HUES48 (cell line): ENCODE results near the gene CDK19.
"Not testable (repeated sequence)": the region's sequence is repeated elsewhere in the genome, so short reads cannot be mapped to it uniquely, and the experiment has no call there.

Experiments used
- H3K27ac ChIP-seq: one replicate; pipeline ENCODE4 v1.7.0; 2013; ENCODE audit warnings: low read depth, low read length, inconsistent platforms
- H3K27me3 ChIP-seq: 2 replicates; pipeline ENCODE4 v1.6.1; 2013; ENCODE audit warnings: mild to moderate bottlenecking, low read length; ENCODE audit not compliant: control insufficient read depth, insufficient read depth
- H3K36me3 ChIP-seq: 2 replicates; pipeline ENCODE4 v1.6.1; 2013; ENCODE audit warnings: low read length; ENCODE audit not compliant: control insufficient read depth, insufficient read depth
- H3K4me1 ChIP-seq: 2 replicates; pipeline ENCODE4 v1.6.1; 2013; ENCODE audit warnings: mild to moderate bottlenecking, low read length; ENCODE audit not compliant: control insufficient read depth, insufficient read depth
- H3K4me3 ChIP-seq: 2 replicates; pipeline ENCODE4 v1.5.1; 2013; ENCODE audit warnings: mild to moderate bottlenecking, low read depth, low read length
- H3K9ac ChIP-seq: 2 replicates; pipeline ENCODE4 v1.6.1; 2013; ENCODE audit warnings: mild to moderate bottlenecking, low read depth, low read length, moderate library complexity
- H3K9me3 ChIP-seq: 2 replicates; pipeline ENCODE4 v1.6.1; 2013; ENCODE audit warnings: low read length; ENCODE audit not compliant: control insufficient read depth, insufficient read depth

Gene CDK19

GRCh38 chr6:110587328-110587727 lies 227.9 kb downstream of the CDK19 start:
- no peak overlapping the region for H3K27ac ChIP-seq

GRCh38 chr6:110581679-110582078 lies 233.6 kb downstream of the CDK19 start:
- Histone ChIP-seq H3K27ac (no peak overlapping the region), H3K9ac (no peak overlapping the region), H3K4me1 (no peaks in the 10 kb centered on the region), H3K9me3 (no peaks in the 10 kb centered on the region), H3K27me3 (no peaks in the 10 kb centered on the region), H3K4me3 (no peak overlapping the region), H3K36me3 (no peaks in the 10 kb centered on the region)

More at GRCh38 chr6:110587328-110587727, 227.9 kb downstream of the CDK19 start:
- no peaks in the 10 kb centered on the region for H3K36me3 ChIP-seq
- H3K4me3 ChIP-seq: no peak overlapping the region
- no peaks in the 10 kb centered on the region for H3K27me3 ChIP-seq
- no peak overlapping the region for H3K9ac ChIP-seq
- no peaks in the 10 kb centered on the region for H3K9me3 ChIP-seq
- H3K4me1 ChIP-seq: no peaks in the 10 kb centered on the region

- H3K27me3 ChIP-seq: not testable (repeated sequence)
Measured at GRCh38 chr6:110577596-110578167, 237.6 kb downstream of the CDK19 start.

DNA sequence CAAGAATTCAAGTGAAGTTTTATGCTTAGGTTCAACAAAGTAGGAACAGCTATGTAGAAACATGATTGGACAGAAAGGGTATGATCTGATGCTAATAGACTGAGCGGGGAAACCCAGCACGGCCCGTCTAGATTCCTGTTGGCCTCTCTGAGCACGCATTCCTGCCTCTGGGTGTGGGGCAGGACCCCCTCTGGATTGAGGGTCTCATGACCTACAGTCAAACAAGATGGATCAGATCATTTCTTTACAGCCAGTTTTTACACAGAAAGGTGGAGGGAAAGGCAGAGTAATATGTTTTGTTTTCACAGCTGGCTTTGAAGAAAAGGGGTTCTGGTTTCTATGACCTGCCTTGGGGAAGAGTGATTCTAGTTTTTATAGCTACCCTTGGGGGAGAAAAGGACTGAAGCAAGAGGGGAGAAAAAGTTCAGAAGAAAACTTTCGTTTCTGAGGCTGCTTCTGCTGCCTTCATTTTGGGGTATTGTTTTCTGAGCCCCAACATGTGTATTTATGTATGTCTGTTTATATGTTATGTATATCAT lies 239.3 kb downstream of the CDK19 start:
- no peak overlapping the region for H3K4me3 ChIP-seq
- H3K4me1 ChIP-seq: no peaks in the 10 kb centered on the region
- no peak overlapping the region for H3K9ac ChIP-seq
- H3K27ac ChIP-seq: no peak overlapping the region
- H3K9me3 ChIP-seq: no peaks in the 10 kb centered on the region
- no peaks in the 10 kb centered on the region for H3K27me3 ChIP-seq
- H3K36me3 ChIP-seq: no peaks in the 10 kb centered on the region

More at GRCh38 chr6:110577596-110578167, 237.6 kb downstream of the CDK19 start:
- H3K9me3 ChIP-seq, H3K9ac ChIP-seq, H3K4me3 ChIP-seq, H3K36me3 ChIP-seq, H3K4me1 ChIP-seq, H3K27ac ChIP-seq: not testable (repeated sequence)

DNA sequence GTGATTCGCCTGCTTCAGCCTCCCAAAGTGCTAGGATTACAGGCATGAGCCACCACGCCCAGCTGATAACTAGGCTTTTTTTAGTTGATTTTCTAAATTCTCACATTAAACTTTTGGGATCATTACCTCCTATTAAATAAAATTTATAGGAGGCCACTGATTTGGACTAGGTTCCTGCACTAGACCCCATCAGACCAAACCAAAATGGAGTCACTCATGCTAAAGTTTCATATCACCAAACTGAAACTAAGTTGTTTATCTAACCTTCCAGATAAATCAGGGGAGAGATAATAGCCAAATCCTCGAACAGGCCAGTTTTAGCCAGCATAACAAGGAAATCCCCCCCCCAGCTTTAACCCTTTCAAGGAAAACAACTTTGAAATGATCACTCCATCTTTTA lies 240.5 kb downstream of the CDK19 start:
- no peak overlapping the region for H3K27ac ChIP-seq
- H3K36me3 ChIP-seq: no peaks in the 10 kb centered on the region
- no peaks in the 10 kb centered on the region for H3K9me3 ChIP-seq
- no peaks in the 10 kb centered on the region for H3K4me1 ChIP-seq
- no peak overlapping the region for H3K4me3 ChIP-seq
- H3K27me3 ChIP-seq: no peaks in the 10 kb centered on the region
- H3K9ac ChIP-seq: no peak overlapping the region

DNA sequence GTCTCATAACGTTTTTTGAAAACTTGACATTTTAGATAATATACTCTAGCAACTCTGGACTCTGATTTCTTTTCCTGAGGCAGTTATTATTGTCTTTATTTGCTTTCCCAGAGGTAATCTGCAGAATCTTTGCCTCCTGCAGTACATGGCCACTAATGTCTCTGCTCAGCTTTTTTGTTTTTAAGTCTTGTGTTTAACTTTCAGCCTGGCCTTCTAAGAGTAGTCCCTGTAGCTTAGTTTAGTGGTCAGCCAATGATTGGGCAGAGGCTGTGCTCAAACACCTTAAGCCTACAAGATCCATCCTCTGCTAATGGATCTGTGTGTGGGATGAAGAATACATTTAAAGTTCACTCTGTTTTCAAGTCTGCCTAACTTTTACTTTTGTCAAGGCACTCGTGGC lies 241.7 kb downstream of the CDK19 start:
- H3K9me3 ChIP-seq: no peaks in the 10 kb centered on the region
- H3K9ac ChIP-seq: no peak overlapping the region
- no peak overlapping the region for H3K27ac ChIP-seq
- no peaks in the 10 kb centered on the region for H3K27me3 ChIP-seq
- no peak overlapping the region for H3K4me3 ChIP-seq
- H3K36me3 ChIP-seq: no peaks in the 10 kb centered on the region
- no peaks in the 10 kb centered on the region for H3K4me1 ChIP-seq

DNA sequence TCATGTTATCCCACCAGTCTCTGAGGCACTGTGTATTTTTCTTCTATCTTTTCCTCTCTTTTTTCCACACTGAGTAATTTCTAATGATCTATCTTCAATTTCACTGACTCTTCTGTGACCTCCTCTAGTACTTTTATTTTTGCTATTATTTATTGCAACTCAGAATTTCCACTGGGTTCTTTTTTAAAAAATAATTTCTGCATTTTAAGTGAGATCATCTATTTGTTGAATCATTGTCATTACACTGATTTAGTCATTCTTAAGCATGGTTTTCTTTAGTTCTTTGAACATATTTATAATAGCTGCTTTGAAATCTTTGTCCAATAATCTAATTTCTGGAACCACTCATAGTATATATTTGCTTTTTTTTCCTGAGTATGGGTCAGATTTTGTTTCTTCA lies 242.1 kb downstream of the CDK19 start:
- Histone ChIP-seq H3K27ac (no peak overlapping the region), H3K9me3 (no peaks in the 10 kb centered on the region), H3K4me3 (no peak overlapping the region), H3K9ac (no peak overlapping the region), H3K27me3 (no peaks in the 10 kb centered on the region), H3K36me3 (no peaks in the 10 kb centered on the region), H3K4me1 (no peaks in the 10 kb centered on the region)

DNA sequence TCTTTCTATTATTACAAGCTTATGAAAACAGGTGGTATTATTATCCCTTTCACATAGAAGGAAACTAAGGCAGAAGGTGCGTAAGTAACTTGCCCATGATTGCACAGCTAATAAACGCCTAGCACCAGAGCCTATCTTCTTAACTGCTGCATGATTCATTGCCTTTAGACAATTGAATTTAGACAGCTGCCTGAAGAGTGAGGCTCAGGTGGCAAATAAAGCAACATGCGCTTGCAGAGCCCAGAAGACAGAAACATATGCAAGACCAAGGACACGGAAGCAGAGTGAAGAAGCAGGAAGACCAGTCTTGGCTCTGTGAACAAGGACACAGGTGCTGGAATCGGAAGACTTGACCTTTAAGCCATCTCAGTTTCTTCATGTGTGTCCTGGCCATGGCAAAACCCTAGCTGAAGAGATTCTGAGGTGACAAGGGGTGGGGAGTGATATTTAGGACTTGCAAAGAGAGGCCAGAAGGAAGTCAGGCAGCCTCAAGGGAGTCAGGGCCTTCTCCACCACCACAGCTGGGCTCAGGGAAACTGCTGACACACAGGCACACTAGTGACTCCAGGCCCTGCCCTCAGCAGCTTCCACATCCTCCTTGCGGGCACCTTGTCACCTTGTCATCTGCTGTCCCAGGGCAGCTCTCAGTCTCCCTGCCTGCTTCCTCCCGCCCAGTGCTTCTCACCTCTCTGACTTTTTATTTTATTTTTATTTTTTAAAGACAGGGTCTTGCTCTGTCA lies 247.1 kb downstream of the CDK19 start:
- no peak overlapping the region for H3K27ac ChIP-seq

DNA sequence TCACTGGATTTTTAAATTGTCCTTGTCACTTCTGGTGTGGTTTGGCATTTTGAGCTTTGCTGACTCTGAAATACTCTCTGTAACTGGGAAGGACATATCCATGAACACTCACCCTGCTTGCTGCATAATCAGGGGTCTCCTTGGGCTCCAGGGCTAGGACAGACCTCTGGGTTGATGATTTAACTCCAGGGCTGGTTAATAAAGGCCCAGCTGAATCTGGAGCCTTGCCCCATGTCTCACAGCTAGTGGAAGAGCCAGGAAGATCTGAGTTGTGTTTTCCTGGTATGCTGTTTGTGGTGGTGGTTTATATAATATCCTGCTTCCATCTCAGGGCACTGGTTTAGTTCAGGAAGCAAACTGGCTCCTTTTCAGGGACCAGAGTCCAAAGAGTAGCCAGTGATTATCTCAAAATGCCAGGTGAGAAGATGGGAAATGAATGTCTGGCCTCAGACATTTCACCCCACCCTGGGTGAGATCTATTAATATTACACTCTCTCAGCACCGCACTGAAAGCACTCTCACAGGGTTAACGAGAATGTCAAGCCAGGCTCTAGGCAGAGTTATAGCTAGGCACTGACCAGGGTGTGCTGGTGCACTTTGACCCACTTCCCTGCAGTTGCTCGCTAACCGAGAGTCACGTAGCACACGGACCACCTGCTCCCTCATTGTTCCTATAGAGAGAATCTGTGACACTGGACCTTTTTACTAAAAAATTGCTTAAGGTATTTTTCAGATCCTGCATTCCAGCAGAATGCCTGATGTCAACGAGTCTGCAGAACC lies 248.7 kb downstream of the CDK19 start:
- Histone ChIP-seq H3K4me1 (no peaks in the 10 kb centered on the region), H3K4me3 (no peak overlapping the region), H3K27me3 (no peaks in the 10 kb centered on the region), H3K9me3 (0 out of 2 replicates have a peak, but pooled peaks cover 3% of the 10 kb centered on the region), H3K9ac (no peak overlapping the region), H3K27ac (no peak overlapping the region), H3K36me3 (no peaks in the 10 kb centered on the region)

More for the DNA sequence above, 247.1 kb downstream of the CDK19 start:
- Histone ChIP-seq H3K4me3 (no peak overlapping the region), H3K4me1 (no peaks in the 10 kb centered on the region), H3K36me3 (no peaks in the 10 kb centered on the region), H3K27me3 (no peaks in the 10 kb centered on the region), H3K9ac (no peak overlapping the region), H3K9me3 (no peaks in the 10 kb centered on the region)

- Histone ChIP-seq H3K27ac (no peak overlapping the region), H3K9me3 (0 out of 2 replicates have a peak, but pooled peaks cover 3% of the 10 kb centered on the region), H3K4me3 (no peak overlapping the region), H3K36me3 (no peaks in the 10 kb centered on the region), H3K27me3 (no peaks in the 10 kb centered on the region), H3K4me1 (no peaks in the 10 kb centered on the region), H3K9ac (no peak overlapping the region)
Measured at GRCh38 chr6:110564703-110565421, 250.4 kb downstream of the CDK19 start.
